ENCODE measurements around the gene LIX1L.

- TF ChIP-seq EP300 (IDR thresholded peaks at IDR 0.05) (no peak), CTCF (IDR thresholded peaks at IDR 0.05) (no peak)
Measured at GRCh38 chr1:145965119-145965744, 7.4 kb upstream of the LIX1L start.
